GM18498 (cell line): ENCODE data around the gene TMX2.
A peak's percentile ranks its signal among the peaks of the same experiment; 100 is the strongest.
"Not testable (repeated sequence)": the region's sequence is repeated elsewhere in the genome, so short reads cannot be mapped to it uniquely, and the experiment has no call there.

Source experiments
- ATAC-seq: cut with Tn5 transposase; IDR thresholded peaks from one replicate; pipeline ENCODE4 v1.9.1; 2021; ENCODE audit warnings: mild to moderate bottlenecking, moderate library complexity; ENCODE audit not compliant: unreplicated experiment

The TMX2 gene

GRCh38 chr11:57711414-57712255 lies 758 bp upstream of the TMX2 start, which contains the start of gene MED19:
MED19 (minus strand) TSS chr11:57712215; CDS start chr11:57712179, 36 bp downstream.
- peak; percentile 51 for ATAC-seq

- no peak for ATAC-seq
Observed at GRCh38 chr11:57713835-57714234, 1.4 kb downstream of the TMX2 start.

GRCh38 chr11:57716726-57717125 lies 4.3 kb downstream of the TMX2 start:
- not testable (repeated sequence) for ATAC-seq

GRCh38 chr11:57727185-57727584 lies 14.8 kb downstream of the TMX2 start:
- ATAC-seq, result no peak

GRCh38 chr11:57728829-57729228 lies 16.4 kb downstream of the TMX2 start:
- no peak for ATAC-seq

- ATAC-seq, result no peak
Observed at GRCh38 chr11:57729479-57729878, 17.1 kb downstream of the TMX2 start.

- no peak for ATAC-seq
Observed at GRCh38 chr11:57732661-57733060, 20.3 kb downstream of the TMX2 start.

- ATAC-seq, result peak; percentile 72
Observed at GRCh38 chr11:57735619-57736298, 23.4 kb downstream of the TMX2 start.

DNA sequence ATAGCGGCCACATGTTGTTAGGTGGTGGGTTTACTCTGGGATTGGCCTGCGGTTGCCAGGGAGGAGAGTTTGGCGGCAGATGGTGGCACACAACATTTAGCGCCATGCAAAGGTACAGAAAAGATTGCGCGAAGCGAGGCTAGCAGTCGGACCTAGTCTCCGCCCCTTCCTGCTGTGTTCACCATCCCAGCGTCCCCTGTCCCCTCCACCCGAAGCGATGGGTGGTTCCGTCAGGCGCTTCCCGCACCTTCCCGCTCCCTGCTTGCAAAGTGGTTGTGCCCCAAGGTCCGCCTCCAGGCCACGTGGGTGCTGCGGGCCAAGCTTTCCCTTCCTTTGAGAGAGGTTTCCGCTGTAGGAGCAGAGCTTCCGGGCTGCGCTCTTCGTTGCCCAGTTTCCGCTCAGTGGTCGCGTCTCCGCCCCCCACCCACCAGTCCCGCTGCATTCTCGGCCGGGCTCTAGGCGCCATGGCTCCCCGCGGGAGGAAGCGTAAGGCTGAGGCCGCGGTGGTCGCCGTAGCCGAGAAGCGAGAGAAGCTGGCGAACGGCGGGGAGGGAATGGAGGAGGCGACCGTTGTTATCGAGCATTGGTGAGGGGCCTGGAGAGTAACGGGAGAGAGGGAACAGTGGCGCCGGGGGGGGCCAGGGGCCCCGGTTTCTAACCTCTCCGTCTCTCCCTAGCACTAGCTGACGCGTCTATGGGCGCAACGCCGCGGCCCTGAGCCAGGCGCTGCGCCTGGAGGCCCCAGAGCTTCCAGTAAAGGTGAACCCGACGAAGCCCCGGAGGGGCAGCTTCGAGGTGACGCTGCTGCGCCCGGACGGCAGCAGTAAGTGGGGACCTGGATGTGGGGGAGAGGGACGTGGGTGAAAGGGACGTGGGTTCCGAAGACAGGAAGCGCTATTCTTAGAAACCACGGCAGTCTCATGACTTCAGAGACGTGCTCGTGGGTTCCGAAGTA lies 29.0 kb downstream of the TMX2 start, which contains the start of gene SELENOH:
SELENOH (plus strand) TSS at position 360 of the 955 bp plus-strand sequence; CDS start at position 465, 105 bp downstream.
- ATAC-seq, result peak; percentile 92

DNA sequence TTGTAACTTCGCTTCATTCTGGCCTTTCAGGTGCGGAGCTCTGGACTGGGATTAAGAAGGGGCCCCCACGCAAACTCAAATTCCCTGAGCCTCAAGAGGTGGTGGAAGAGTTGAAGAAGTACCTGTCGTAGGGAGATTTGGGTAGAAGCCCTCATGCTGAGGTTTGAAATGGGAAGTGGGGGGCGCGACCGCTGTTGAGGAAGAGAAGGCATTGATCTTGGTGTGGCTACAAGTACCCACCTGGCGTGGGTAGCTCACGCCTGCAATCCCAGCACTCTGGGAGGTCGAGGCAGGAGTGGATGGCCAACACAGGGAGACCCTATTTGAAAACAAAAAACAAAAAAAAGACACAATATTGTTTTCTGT lies 29.7 kb downstream of the TMX2 start:
- no peak for ATAC-seq

GRCh38 chr11:57744357-57744756 lies 32.0 kb downstream of the TMX2 start:
- no peak for ATAC-seq

DNA sequence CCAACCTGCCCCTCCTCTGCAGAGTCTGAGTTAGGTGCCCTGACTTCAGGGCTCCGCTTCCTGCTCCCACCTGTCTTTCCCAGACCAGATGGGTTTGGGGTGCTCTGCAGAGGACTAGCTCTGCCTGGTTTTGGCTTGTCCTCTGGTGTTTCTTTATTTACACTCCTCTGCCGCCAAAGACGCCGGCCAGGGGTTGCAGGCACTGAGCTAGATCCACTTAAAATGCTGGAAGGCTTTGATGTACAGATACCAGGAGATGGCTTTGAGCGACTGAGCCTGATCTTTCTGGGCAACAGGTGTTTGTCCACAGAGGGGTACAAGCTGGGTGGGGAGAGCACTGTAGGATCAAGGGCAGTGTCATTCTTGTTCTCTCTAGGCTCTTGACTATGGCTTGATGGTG lies 32.8 kb downstream of the TMX2 start:
- ATAC-seq, result no peak

- no peak for ATAC-seq
Observed at GRCh38 chr11:57746920-57747319, 34.5 kb downstream of the TMX2 start.

DNA sequence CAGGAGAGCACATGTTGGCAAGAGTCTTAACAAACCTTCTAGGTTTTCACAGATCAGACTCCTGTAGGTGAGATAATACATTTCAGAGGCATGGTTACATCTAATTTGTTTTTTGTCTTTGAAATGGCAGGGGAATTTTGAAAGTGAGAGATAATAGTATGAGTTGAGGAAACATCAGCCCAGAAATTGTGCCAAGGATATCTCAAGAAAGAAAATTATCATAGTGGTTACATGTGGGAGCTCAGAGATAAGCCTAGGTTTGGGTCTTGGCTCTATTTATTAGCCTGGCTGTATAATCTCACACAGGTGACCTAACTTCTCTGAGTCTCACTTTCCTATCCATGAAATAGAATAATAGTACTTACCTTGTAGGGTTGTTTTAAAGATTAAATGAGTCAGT lies 38.8 kb downstream of the TMX2 start:
- no peak for ATAC-seq

- no peak for ATAC-seq
Observed at GRCh38 chr11:57751676-57752253, 39.4 kb downstream of the TMX2 start, which contains the start of gene BTBD18. BTBD18 (minus strand) TSS chr11:57751819; CDS start chr11:57751188, 631 bp downstream.

DNA sequence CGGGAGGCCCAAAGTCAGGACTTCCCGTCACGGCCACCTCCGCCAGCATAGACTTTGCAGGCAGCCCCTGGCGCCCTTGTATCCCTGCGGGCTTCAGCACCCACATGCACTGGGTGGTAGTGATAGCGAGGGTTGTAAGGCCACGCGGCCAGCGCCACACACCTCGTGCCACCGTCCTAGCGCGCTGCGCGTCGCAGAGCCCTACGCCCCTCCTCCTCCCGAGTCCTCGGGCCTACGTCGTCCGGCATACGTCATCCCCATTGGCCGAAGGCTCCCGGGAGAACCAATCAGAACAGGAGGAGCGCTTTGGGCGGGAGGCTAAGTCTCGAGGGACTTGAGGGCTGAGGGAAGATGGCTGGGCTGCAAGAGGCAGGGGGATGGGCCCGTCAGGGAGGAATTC lies 40.6 kb downstream of the TMX2 start:
- no peak for ATAC-seq

DNA sequence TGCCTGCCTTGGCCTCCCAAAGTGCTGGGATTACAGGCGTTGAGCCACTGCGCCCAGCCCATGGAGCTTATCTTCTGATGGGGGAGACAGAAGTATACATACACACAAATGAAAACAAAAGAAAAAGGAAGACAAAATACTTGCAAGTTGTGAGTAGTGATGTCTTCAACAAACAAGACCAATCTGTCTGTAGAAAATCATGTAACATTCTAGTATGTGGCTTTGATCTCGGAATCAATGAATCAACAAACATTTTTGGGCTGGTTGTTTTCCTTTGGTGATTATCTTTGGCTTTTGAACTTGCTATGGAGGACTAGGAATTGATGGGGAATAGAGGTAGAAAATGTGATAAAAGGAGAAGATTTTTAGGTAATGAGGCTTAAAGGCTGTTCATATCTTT lies 45.8 kb downstream of the TMX2 start:
- no peak for ATAC-seq

GRCh38 chr11:57761301-57762234 lies 49.2 kb downstream of the TMX2 start, which contains the start of gene CTNND1:
CTNND1 (plus strand) TSS chr11:57761802; CDS start chr11:57791479, 29,677 bp downstream.
- peak; percentile 85 for ATAC-seq

DNA sequence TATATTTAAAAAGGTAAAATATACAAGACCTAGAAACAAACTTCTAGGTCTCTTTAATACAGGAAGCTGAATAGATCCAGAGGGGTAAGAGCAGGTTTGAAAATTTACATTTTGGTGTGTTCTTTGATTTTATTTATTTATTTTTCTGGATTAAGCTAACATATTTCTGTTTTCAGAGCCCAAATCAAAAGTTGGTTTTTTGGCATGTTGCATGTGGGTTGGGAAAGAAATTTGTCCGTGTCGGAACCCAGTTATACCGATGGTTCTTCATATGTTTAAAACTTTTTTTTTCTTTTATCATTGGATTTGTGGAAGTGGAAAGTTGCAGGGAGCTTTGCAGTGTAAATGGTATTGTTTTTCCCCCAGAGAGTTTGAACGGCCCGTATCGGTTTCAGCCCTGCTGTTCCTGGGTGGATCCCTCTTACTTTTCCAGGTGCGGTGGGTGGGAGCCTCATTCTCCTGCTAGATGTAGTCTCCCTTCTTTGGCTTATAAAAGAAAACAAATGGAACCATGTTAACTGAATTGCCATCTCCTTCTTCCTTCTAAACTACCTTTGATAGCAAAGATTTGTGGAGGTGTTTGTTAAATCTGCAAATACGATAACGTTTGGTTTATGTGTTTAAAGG lies 50.0 kb downstream of the TMX2 start:
- ATAC-seq, result no peak
